Measurements from ENCODE around the gene CLINT1.
A peak's percentile ranks its signal among the peaks of the same experiment; 100 is the strongest.
"Not testable (repeated sequence)": the region's sequence is repeated elsewhere in the genome, so short reads cannot be mapped to it uniquely, and the experiment has no call there.

The CLINT1 gene

GRCh38 chr5:157858527-157859226 is at the start of gene CLINT1:
CLINT1 (minus strand) TSS chr5:157859145; CDS start chr5:157858970, 175 bp downstream.
- peak; percentile 96 for DNase-seq (ENCODE audit: low read depth, low spot score)

GRCh38 chr5:157908459-157908858 is 49.5 kb upstream of the CLINT1 start:
- DNase-seq (ENCODE audit: low read depth, low spot score), result no peak

GRCh38 chr5:157907479-157907878 is 48.5 kb upstream of the CLINT1 start:
- no peak for DNase-seq (ENCODE audit: low read depth, low spot score)

- DNase-seq (ENCODE audit: low read depth, low spot score), result peak; percentile 12
Measured at GRCh38 chr5:157903117-157903450, 44.1 kb upstream of the CLINT1 start.

- no peak for DNase-seq (ENCODE audit: low read depth, low spot score)
Measured at GRCh38 chr5:157902449-157903116, 43.6 kb upstream of the CLINT1 start.

GRCh38 chr5:157900644-157901043 is 41.7 kb upstream of the CLINT1 start:
- DNase-seq (ENCODE audit: low read depth, low spot score), result no peak

GRCh38 chr5:157893611-157894010 is 34.7 kb upstream of the CLINT1 start:
- DNase-seq (ENCODE audit: low read depth, low spot score), result no peak

GRCh38 chr5:157892974-157893373 is 34.0 kb upstream of the CLINT1 start:
- no peak for DNase-seq (ENCODE audit: low read depth, low spot score)

GRCh38 chr5:157890836-157891597 is 32.1 kb upstream of the CLINT1 start:
- no peak for DNase-seq (ENCODE audit: low read depth, low spot score)

- DNase-seq (ENCODE audit: low read depth, low spot score), result no peak
Measured at GRCh38 chr5:157888814-157889532, 30.0 kb upstream of the CLINT1 start.

GRCh38 chr5:157886796-157887380 is 27.9 kb upstream of the CLINT1 start:
- DNase-seq (ENCODE audit: low read depth, low spot score), result no peak

- DNase-seq (ENCODE audit: low read depth, low spot score), result not testable (repeated sequence)
Measured at GRCh38 chr5:157885051-157885450, 26.1 kb upstream of the CLINT1 start.

GRCh38 chr5:157881498-157881897 is 22.6 kb upstream of the CLINT1 start:
- DNase-seq (ENCODE audit: low read depth, low spot score), result not testable (repeated sequence)

GRCh38 chr5:157877821-157878220 is 18.9 kb upstream of the CLINT1 start:
- no peak for DNase-seq (ENCODE audit: low read depth, low spot score)

- no peak for DNase-seq (ENCODE audit: low read depth, low spot score)
Measured at GRCh38 chr5:157874861-157875260, 15.9 kb upstream of the CLINT1 start.

GRCh38 chr5:157870837-157871834 is 12.2 kb upstream of the CLINT1 start:
- peak; percentile 28 for DNase-seq (ENCODE audit: low read depth, low spot score)

GRCh38 chr5:157867751-157868387 is 8.9 kb upstream of the CLINT1 start:
- DNase-seq (ENCODE audit: low read depth, low spot score), result no peak

- DNase-seq (ENCODE audit: low read depth, low spot score), result no peak
Measured at GRCh38 chr5:157866536-157866935, 7.6 kb upstream of the CLINT1 start.

- peak; percentile 5 for DNase-seq (ENCODE audit: low read depth, low spot score)
Measured at GRCh38 chr5:157865781-157866180, 6.8 kb upstream of the CLINT1 start.

- no peak for DNase-seq (ENCODE audit: low read depth, low spot score)
Measured at GRCh38 chr5:157864067-157864466, 5.1 kb upstream of the CLINT1 start.
